Karpas-422 (cell line): ENCODE measurements around the gene MAGI1. TPM values are rescaled to one million over a fixed set of nuclear protein-coding genes. Genes with fewer than 3 reads are reported as not detected.

Source experiments
- DNase-seq: peaks from one replicate; pipeline ENCODE4 v3.0.0-alpha.2; 2015
- H2AFZ ChIP-seq: fragments of 200-600 bp; sonication (generic); 2 replicates; pipeline ENCODE4 v1.6.1; 2014; ENCODE audit warnings: antibody characterized with exemption, low read length, mixed read lengths
- H3K27ac ChIP-seq: fragments of 200-600 bp; sonication (generic); 2 replicates; pipeline ENCODE4 v1.5.1; 2014; ENCODE audit warnings: mild to moderate bottlenecking, low read length, moderate library complexity
- H3K27me3 ChIP-seq: fragments of 200-600 bp; sonication (generic); 2 replicates; pipeline ENCODE4 v1.6.1; 2014; ENCODE audit warnings: low read length, mixed read lengths
- H3K36me3 ChIP-seq: fragments of 200-600 bp; sonication (generic); 2 replicates; pipeline ENCODE4 v1.6.1; 2014; ENCODE audit warnings: low read length, mixed read lengths; ENCODE audit not compliant: insufficient read depth
- H3K4me1 ChIP-seq: fragments of 200-600 bp; sonication (generic); 2 replicates; pipeline ENCODE4 v1.6.1; 2014; ENCODE audit warnings: mild to moderate bottlenecking, low read length, mixed read lengths
- H3K4me2 ChIP-seq: fragments of 200-600 bp; sonication (generic); 2 replicates; pipeline ENCODE4 v1.6.1; 2014; ENCODE audit warnings: low read length, low read depth, mild to moderate bottlenecking; ENCODE audit not compliant: poor library complexity, severe bottlenecking
- H3K4me3 ChIP-seq: fragments of 200-600 bp; sonication (generic); 2 replicates; pipeline ENCODE4 v1.5.1; 2014; ENCODE audit warnings: mild to moderate bottlenecking, antibody characterized with exemption, low read length, mixed read lengths
- H3K79me2 ChIP-seq: fragments of 200-600 bp; sonication (generic); 2 replicates; pipeline ENCODE4 v1.6.1; 2014; ENCODE audit warnings: mild to moderate bottlenecking, low read length, mixed read lengths
- H3K9ac ChIP-seq: fragments of 200-600 bp; sonication (generic); 2 replicates; pipeline ENCODE4 v1.6.0; 2014; ENCODE audit warnings: low read length
- H3K9me2 ChIP-seq: fragments of 200-600 bp; sonication (generic), shearing (Covaris generic); replicated peaks from 2 replicates; pipeline ENCODE4 v1.6.0; 2014; ENCODE audit warnings: mild to moderate bottlenecking, low read length, moderate library complexity; ENCODE audit not compliant: insufficient read depth
- H3K9me3 ChIP-seq: fragments of 300-700, 200-600 bp; sonication (generic); 2 replicates; pipeline ENCODE4 v1.6.1; 2014; ENCODE audit warnings: low read length, mixed read lengths
- H4K20me1 ChIP-seq: fragments of 200-600 bp; sonication (generic); 2 replicates; pipeline ENCODE4 v1.6.1; 2014; ENCODE audit warnings: mild to moderate bottlenecking, antibody characterized with exemption, low read length, low read depth; ENCODE audit not compliant: insufficient read depth
- total RNA-seq: library from RNA; depleted of rRNA; stranded (reverse); fragments of >200 nt; shearing (Covaris generic); gene quantifications from 2 replicates; pipeline ENCODE4 v1.2.3, GENCODE V29; 2014; ENCODE audit warnings: low replicate concordance

MAGI1 gene
- total RNA-seq, 1 experiment from 2014 or later: 0.71 TPM

DNA sequence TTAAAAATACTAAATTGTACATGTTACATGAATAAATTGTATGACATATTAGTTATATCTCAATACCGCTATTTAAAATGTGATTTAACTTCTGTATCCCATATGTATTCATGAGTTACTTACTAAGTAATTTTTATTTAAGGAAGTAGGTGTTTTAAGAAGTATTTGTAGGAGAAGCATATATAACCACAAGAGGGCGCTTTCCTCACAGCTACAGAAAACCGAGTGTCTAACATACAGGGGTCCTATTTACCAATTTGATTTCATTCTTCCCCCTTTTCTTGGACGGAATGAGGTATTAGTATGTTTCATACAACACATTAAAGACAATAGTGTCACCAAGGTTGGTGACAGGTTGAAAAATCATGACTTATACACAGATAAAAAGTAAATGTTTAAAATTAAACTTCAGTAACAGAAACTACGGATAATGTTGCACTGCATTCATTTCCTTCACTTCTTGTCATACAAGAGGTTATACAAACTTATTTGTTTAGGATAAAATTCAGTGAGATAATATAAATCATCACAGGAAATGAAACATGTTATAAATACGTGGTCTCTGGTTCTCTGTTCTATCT, 253.6 kb downstream of the MAGI1 start:
- H3K9me2 ChIP-seq: no peaks in the 10 kb centered on the region

DNA sequence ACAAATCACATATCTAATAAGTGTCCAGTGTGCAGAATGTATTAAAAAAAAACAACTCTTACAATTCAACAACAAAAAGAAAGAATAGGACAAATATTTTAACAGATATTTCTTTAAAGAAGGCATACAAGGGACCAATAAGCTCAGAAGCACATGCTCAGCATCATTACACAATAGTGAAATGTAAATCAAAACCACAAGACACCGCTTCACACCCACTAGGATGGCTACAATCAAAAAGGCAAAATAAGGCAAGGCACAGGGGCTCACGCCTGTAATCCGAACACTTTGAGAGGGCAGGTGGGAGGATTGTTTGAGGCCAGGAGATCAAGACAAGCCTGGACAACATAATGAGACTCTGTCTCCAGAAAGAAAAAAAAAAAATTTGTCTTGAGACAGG, 255.6 kb downstream of the MAGI1 start:
- Histone ChIP-seq H2AFZ (no peak overlapping the region), H3K79me2 (no peaks in the 10 kb centered on the region), H3K4me1 (no peaks in the 10 kb centered on the region), H3K4me3 (no peak overlapping the region), H4K20me1 (no peaks in the 10 kb centered on the region), H3K9me2 (no peaks in the 10 kb centered on the region), H3K27ac (no peak overlapping the region), H3K9me3 (no peaks in the 10 kb centered on the region), H3K36me3 (no peaks in the 10 kb centered on the region), H3K27me3 (no peaks in the 10 kb centered on the region), H3K4me2 (no peak overlapping the region), H3K9ac (no peak overlapping the region)
- no peak for DNase-seq

More for the DNA sequence above, 253.6 kb downstream of the MAGI1 start:
- H3K36me3 ChIP-seq: no peaks in the 10 kb centered on the region
- no peak overlapping the region for H2AFZ ChIP-seq
- no peak overlapping the region for H3K9ac ChIP-seq
- no peaks in the 10 kb centered on the region for H4K20me1 ChIP-seq
- no peak overlapping the region for H3K4me3 ChIP-seq
- H3K27ac ChIP-seq: no peak overlapping the region
- DNase-seq: peak; percentile 79
- H3K9me3 ChIP-seq: no peaks in the 10 kb centered on the region
- H3K4me2 ChIP-seq: no peak overlapping the region
- H3K79me2 ChIP-seq: no peaks in the 10 kb centered on the region
- no peaks in the 10 kb centered on the region for H3K4me1 ChIP-seq
- H3K27me3 ChIP-seq: no peaks in the 10 kb centered on the region

DNA sequence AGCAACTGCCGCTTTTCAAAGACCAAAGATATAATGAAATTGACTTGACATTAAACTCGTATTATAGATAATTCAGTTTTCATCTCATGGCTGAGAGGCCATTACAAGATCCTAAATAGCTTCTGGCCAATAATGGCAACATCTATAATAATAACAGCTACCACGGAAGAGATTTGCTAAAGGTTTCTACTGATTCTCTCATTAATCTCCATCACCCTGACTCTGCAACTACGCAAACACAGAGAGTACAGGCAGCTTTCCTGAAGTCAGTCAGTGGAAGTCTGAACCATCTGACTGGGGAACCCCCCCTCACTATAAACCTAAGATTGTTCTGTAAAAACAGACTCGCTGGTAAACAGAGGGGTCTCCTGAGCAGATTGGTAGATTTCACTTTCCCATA, 257.1 kb downstream of the MAGI1 start:
- Histone ChIP-seq H3K9me3 (no peaks in the 10 kb centered on the region), H3K4me3 (no peak overlapping the region), H2AFZ (no peak overlapping the region), H3K27ac (no peak overlapping the region), H3K4me1 (no peaks in the 10 kb centered on the region), H3K4me2 (no peak overlapping the region), H3K79me2 (no peaks in the 10 kb centered on the region), H4K20me1 (no peaks in the 10 kb centered on the region), H3K27me3 (no peaks in the 10 kb centered on the region), H3K36me3 (no peaks in the 10 kb centered on the region), H3K9ac (no peak overlapping the region), H3K9me2 (no peaks in the 10 kb centered on the region)
- no peak for DNase-seq

DNA sequence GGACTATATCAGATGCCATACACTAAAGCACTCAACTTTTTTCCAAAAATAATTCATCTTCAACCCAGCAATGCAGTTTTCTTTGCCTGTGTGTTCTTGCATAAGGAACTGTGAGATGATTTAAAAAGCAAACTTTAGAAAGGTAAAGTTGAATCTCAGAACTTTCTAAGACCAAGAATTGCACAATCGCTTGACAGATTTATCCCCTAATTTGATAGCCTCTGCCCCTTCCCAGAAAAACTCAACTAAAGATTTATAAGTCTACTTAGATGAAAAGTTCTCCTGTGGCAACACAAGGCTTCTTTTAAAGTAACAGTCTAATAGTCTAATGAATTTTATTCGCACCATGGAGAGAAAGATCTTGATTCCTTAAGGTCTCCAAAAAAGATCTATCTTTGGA, 259.3 kb downstream of the MAGI1 start:
- DNase-seq: no peak
- Histone ChIP-seq H3K4me2 (no peak overlapping the region), H2AFZ (no peak overlapping the region), H4K20me1 (no peaks in the 10 kb centered on the region), H3K27ac (no peak overlapping the region), H3K27me3 (no peaks in the 10 kb centered on the region), H3K4me1 (no peaks in the 10 kb centered on the region), H3K4me3 (no peak overlapping the region), H3K9me3 (no peaks in the 10 kb centered on the region), H3K9me2 (no peaks in the 10 kb centered on the region), H3K36me3 (no peaks in the 10 kb centered on the region), H3K9ac (no peak overlapping the region), H3K79me2 (no peaks in the 10 kb centered on the region)

DNA sequence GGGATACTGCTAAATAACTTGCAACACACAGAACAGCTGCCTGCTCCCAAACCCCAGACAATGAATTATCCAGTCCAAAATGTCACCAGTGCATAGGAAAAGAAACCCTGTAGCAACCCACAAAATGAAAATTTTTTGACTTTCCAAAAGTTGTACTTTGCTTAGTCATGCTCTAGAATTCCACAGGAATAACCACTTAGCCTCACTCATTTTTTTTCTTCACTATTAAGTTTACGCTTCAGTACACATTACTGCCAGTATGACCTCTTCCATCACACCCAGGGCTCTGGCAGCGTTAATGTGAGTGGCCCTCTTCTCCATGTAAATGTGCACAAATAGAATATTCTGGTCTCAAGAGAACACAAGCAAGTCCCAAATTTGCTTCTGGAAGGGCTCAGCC, 259.8 kb downstream of the MAGI1 start:
- H3K27ac ChIP-seq: no peak overlapping the region
- H3K4me2 ChIP-seq: no peak overlapping the region
- H3K4me1 ChIP-seq: no peaks in the 10 kb centered on the region
- no peak overlapping the region for H2AFZ ChIP-seq
- DNase-seq: no peak
- H4K20me1 ChIP-seq: no peaks in the 10 kb centered on the region
- no peaks in the 10 kb centered on the region for H3K27me3 ChIP-seq
- no peaks in the 10 kb centered on the region for H3K9me2 ChIP-seq
- no peaks in the 10 kb centered on the region for H3K79me2 ChIP-seq
- H3K9ac ChIP-seq: no peak overlapping the region
- no peaks in the 10 kb centered on the region for H3K36me3 ChIP-seq
- H3K9me3 ChIP-seq: no peaks in the 10 kb centered on the region
- no peak overlapping the region for H3K4me3 ChIP-seq

DNA sequence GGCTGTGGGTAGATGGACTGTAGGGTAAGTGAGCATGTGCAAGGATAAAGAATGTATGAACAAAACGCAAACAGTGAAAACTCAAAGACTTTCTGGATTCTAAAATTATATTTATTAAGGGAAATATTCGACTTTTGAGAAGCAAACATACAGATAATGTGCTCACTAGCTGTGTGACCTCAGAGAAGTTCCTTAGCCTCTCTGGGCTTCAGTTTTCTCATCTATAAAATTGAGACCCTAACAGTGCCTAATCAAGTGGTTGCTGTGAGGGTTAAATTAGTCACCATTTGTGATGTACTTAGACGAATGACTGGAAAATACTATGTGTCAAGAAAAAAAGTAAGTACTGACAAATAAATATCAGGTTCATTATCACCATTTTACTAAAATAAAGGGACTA, 261.7 kb downstream of the MAGI1 start:
- no peak overlapping the region for H3K9ac ChIP-seq
- DNase-seq: no peak
- no peak overlapping the region for H3K4me3 ChIP-seq

DNA sequence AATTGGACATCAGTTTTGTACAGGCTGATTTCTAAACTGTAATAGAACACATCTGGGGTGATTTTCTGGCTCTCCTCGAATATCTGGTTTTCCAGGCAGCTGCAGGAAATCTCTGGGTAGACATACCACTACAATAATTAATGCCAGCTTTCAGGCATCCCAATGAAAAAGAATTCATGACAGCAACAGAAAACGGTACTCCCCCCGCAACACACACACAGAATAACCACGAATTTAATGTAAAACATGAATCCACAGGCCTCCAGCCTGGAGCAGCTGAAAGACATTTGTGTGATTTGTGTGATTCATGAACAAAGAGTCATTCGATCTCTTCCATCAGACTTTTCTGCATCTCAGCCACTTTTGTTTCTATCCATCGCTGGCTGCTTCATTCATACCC, 262.2 kb downstream of the MAGI1 start:
- Histone ChIP-seq H3K4me1 (no peaks in the 10 kb centered on the region), H3K27ac (no peak overlapping the region), H3K9me2 (no peaks in the 10 kb centered on the region), H4K20me1 (no peaks in the 10 kb centered on the region), H3K9ac (no peak overlapping the region), H3K36me3 (no peaks in the 10 kb centered on the region), H3K4me3 (no peak overlapping the region), H3K79me2 (no peaks in the 10 kb centered on the region), H3K4me2 (no peak overlapping the region), H3K9me3 (no peaks in the 10 kb centered on the region), H2AFZ (no peak overlapping the region), H3K27me3 (no peaks in the 10 kb centered on the region)
- DNase-seq: no peak

More for the DNA sequence above, 261.7 kb downstream of the MAGI1 start:
- Histone ChIP-seq H3K79me2 (no peaks in the 10 kb centered on the region), H4K20me1 (no peaks in the 10 kb centered on the region), H3K4me1 (no peaks in the 10 kb centered on the region), H3K9me3 (no peaks in the 10 kb centered on the region), H3K9me2 (no peaks in the 10 kb centered on the region), H3K36me3 (no peaks in the 10 kb centered on the region), H3K27ac (no peak overlapping the region), H3K27me3 (no peaks in the 10 kb centered on the region), H2AFZ (no peak overlapping the region), H3K4me2 (no peak overlapping the region)

DNA sequence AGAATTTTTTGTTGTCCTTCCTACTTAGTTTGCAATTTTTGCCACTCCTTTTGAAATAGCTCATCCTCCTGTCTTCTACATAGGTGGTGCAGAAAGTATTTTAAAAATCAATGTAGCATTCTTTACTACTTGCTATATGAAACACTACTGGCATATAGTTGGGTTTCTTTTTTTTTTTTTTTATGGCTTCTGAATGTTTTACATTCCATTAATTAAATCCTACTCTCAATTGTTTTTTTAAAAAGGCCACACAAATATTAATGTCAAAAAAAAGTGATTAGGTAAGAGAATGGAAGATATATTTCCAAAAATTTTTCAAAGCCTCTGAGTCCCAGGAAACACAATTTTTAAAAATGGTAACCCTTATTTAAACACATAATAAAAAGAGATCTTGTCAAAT, 262.6 kb downstream of the MAGI1 start:
- H3K9ac ChIP-seq: no peak overlapping the region
- H3K4me3 ChIP-seq: no peak overlapping the region
- H3K27ac ChIP-seq: no peak overlapping the region
- H3K9me3 ChIP-seq: no peaks in the 10 kb centered on the region
- no peaks in the 10 kb centered on the region for H3K9me2 ChIP-seq
- H2AFZ ChIP-seq: no peak overlapping the region
- no peak overlapping the region for H3K4me2 ChIP-seq
- H3K79me2 ChIP-seq: no peaks in the 10 kb centered on the region
- DNase-seq: no peak
- no peaks in the 10 kb centered on the region for H4K20me1 ChIP-seq
- H3K4me1 ChIP-seq: no peaks in the 10 kb centered on the region
- H3K27me3 ChIP-seq: no peaks in the 10 kb centered on the region
- H3K36me3 ChIP-seq: no peaks in the 10 kb centered on the region

DNA sequence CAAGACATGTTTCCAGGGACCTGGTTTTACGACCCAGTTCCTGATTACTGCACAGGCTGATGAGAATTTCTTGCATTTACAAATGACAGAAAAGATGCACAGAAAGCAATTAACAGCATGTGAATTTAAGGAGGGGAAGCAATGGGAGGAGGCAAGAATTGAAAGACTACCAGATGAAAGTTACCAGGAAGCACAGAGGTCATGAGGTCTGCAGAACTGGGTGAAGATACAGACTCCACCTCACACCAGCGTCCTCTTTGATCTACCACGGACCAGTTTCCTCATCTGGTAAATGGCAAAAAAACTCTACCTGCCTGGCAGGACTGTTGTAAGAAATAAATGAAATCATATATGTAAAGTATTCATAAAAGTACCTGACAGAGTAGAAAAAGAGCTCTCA, 266.0 kb downstream of the MAGI1 start:
- Histone ChIP-seq H3K36me3 (no peaks in the 10 kb centered on the region), H3K9me2 (no peaks in the 10 kb centered on the region), H2AFZ (no peak overlapping the region), H3K9me3 (no peaks in the 10 kb centered on the region), H3K4me1 (no peaks in the 10 kb centered on the region), H3K4me3 (no peak overlapping the region), H3K79me2 (no peaks in the 10 kb centered on the region), H4K20me1 (no peaks in the 10 kb centered on the region), H3K4me2 (no peak overlapping the region), H3K27ac (no peak overlapping the region), H3K9ac (no peak overlapping the region), H3K27me3 (no peaks in the 10 kb centered on the region)
- DNase-seq: no peak
